ENCODE results near the gene LPO.

- TF ChIP-seq EZH2 (IDR thresholded peaks at IDR 0.05; ENCODE audit: borderline replicate concordance, insufficient read depth, low read length, poor library complexity, severe bottlenecking): no peak
- TF ChIP-seq CTCF (IDR thresholded peaks at IDR 0.05; ENCODE audit: poor library complexity, severe bottlenecking): no peak
- TF ChIP-seq POLR2AphosphoS5 (IDR thresholded peaks at IDR 0.05): no peak
- no peak for TF ChIP-seq EP300 (conservative IDR thresholded peaks at IDR 0.05; ENCODE audit: poor library complexity, severe bottlenecking)
Observed at GRCh38 chr17:58215685-58216084, 22.7 kb upstream of the LPO start.
